ENCODE measurements around the gene CERCAM. TPM values are rescaled to one million over a fixed set of nuclear protein-coding genes. Genes with fewer than 3 reads are reported as not detected.

The CERCAM gene
- 8.5 TPM for total RNA-seq
- long read RNA-seq, transcript CERCAM-201 (13 exons, 2,685 nt): major isoform, 15 of 21 reads
- long read RNA-seq, partial matches to known transcripts: 4 of 21 reads
- long read RNA-seq, other reads (novel, unspliced or antisense): 2 of 21 reads

- Histone ChIP-seq H3K27ac (replicated peaks) (peak within 1 kb of the TSS; percentile 89), H3K27me3 (ENCODE audit: low read depth) (peaks cover 37% of the 10 kb centered on the region), H3K4me1 (peaks cover 29% of the 10 kb centered on the region), H3K4me3 (peak within 1 kb of the TSS; percentile 99), H3K36me3 (no peaks in the 10 kb centered on the region), H3K9me3 (replicated peaks) (no peaks in the 10 kb centered on the region)
- DNase-seq: peak; percentile 67
- intact Hi-C loops (cut with micrococcal nuclease): no loop called here
- no peak for TF ChIP-seq CTCF (IDR thresholded peaks at IDR 0.05; ENCODE audit: borderline replicate concordance)
Measured at GRCh38 chr9:128420651-128421481, at the start of gene CERCAM. Gene CERCAM (plus strand): TSS chr9:128420857. CDS start chr9:128420878, 21 bp downstream.

- DNase-seq: no peak
- peaks cover 33% of the 10 kb centered on the region for H3K4me1 ChIP-seq
Measured at GRCh38 chr9:128371630-128372117, 49.0 kb upstream of the CERCAM start.

GRCh38 chr9:128372188-128372641 is 48.4 kb upstream of the CERCAM start:
- intact Hi-C loops (cut with micrococcal nuclease): no loop called here
- no peak for TF ChIP-seq CTCF (IDR thresholded peaks at IDR 0.05; ENCODE audit: borderline replicate concordance)
- H3K36me3 ChIP-seq: no peaks in the 10 kb centered on the region
- H3K4me1 ChIP-seq: peaks cover 33% of the 10 kb centered on the region
- H3K9me3 ChIP-seq (replicated peaks): no peaks in the 10 kb centered on the region
- DNase-seq: no peak
- H3K27ac ChIP-seq (replicated peaks): peak overlapping the region; percentile 98
- H3K27me3 ChIP-seq (ENCODE audit: low read depth): no peaks in the 10 kb centered on the region
- peak overlapping the region; percentile 78 for H3K4me3 ChIP-seq

More at GRCh38 chr9:128371630-128372117, 49.0 kb upstream of the CERCAM start:
- peak overlapping the region; percentile 98 for H3K27ac ChIP-seq (replicated peaks)
- H3K27me3 ChIP-seq (ENCODE audit: low read depth): no peaks in the 10 kb centered on the region
- peak overlapping the region; percentile 78 for H3K4me3 ChIP-seq
- H3K9me3 ChIP-seq (replicated peaks): no peaks in the 10 kb centered on the region
- intact Hi-C loops (cut with micrococcal nuclease): no loop called here
- TF ChIP-seq CTCF (IDR thresholded peaks at IDR 0.05; ENCODE audit: borderline replicate concordance): no peak
- H3K36me3 ChIP-seq: no peaks in the 10 kb centered on the region

GRCh38 chr9:128372784-128373183 is 47.9 kb upstream of the CERCAM start:
- H3K27ac ChIP-seq (replicated peaks): peak overlapping the region; percentile 98
- intact Hi-C loops (cut with micrococcal nuclease): no loop called here
- DNase-seq: no peak

More at GRCh38 chr9:128372784-128373183, 47.9 kb upstream of the CERCAM start:
- H3K4me3 ChIP-seq: no peak overlapping the region
- peaks cover 2% of the 10 kb centered on the region for H3K36me3 ChIP-seq
- H3K9me3 ChIP-seq (replicated peaks): no peaks in the 10 kb centered on the region
- no peak for TF ChIP-seq CTCF (IDR thresholded peaks at IDR 0.05; ENCODE audit: borderline replicate concordance)
- no peaks in the 10 kb centered on the region for H3K27me3 ChIP-seq (ENCODE audit: low read depth)
- H3K4me1 ChIP-seq: peaks cover 33% of the 10 kb centered on the region

All from left ventricle myocardium inferior (tissue), 1 donor.